ENCODE results near the gene PPOX.

The PPOX gene

GRCh38 chr1:161159087-161159912 lies 6.9 kb upstream of the PPOX start, which contains the start of gene USP21:
Gene USP21, plus strand, starts transcription at chr1:161159500. Its CDS starts 1,141 bp downstream, at chr1:161160641.
- no peak within 1 kb of the TSS for H2AFZ ChIP-seq (ENCODE audit: low read length)
- no peaks in the 10 kb centered on the region for H3K79me2 ChIP-seq (ENCODE audit: insufficient read depth, low read length)
- peak; percentile 47; the same call in 1 of the 2 replicates for TF ChIP-seq CTCF (IDR thresholded peaks at IDR 0.05; ENCODE audit: low read length)
- no peak for TF ChIP-seq EZH2 (IDR thresholded peaks at IDR 0.05; ENCODE audit: borderline replicate concordance, low read length)
- H3K36me3 ChIP-seq (ENCODE audit: insufficient read depth, low read length): peaks cover 43% of the 10 kb centered on the region; the same call in 1 of the 2 replicates
- H3K4me3 ChIP-seq (ENCODE audit: low read depth, low read length, poor library complexity, severe bottlenecking): peak within 1 kb of the TSS; percentile 89
- peaks cover 39% of the 10 kb centered on the region for H3K4me1 ChIP-seq (ENCODE audit: insufficient read depth, low read length, severe bottlenecking)
- H3K27ac ChIP-seq (ENCODE audit: low read depth, low read length, poor library complexity, severe bottlenecking): no peak within 1 kb of the TSS
- peak within 1 kb of the TSS; percentile 90 for H3K9ac ChIP-seq (ENCODE audit: low read length)
- no peaks in the 10 kb centered on the region for H3K9me3 ChIP-seq (ENCODE audit: low read length)
- no peaks in the 10 kb centered on the region for H4K20me1 ChIP-seq (ENCODE audit: insufficient read depth, low read length)
- peaks cover 4% of the 10 kb centered on the region; the same call in 1 of the 2 replicates for H3F3A ChIP-seq (ENCODE audit: insufficient read depth, low read length)
- H3K27me3 ChIP-seq (ENCODE audit: insufficient read depth, low read length): no peaks in the 10 kb centered on the region
- peak within 1 kb of the TSS; percentile 87 for H3K4me2 ChIP-seq (ENCODE audit: low read length)
- no peaks in the 10 kb centered on the region for H3K9me2 ChIP-seq (ENCODE audit: low read depth, low read length)

GRCh38 chr1:161159913-161160243 lies 6.3 kb upstream of the PPOX start:
- Histone ChIP-seq H3K4me1 (ENCODE audit: insufficient read depth, low read length, severe bottlenecking) (peaks cover 36% of the 10 kb centered on the region), H3K9me3 (ENCODE audit: low read length) (no peaks in the 10 kb centered on the region), H3K27ac (ENCODE audit: low read depth, low read length, poor library complexity, severe bottlenecking) (no peak overlapping the region), H2AFZ (ENCODE audit: low read length) (no peak overlapping the region), H3K4me2 (ENCODE audit: low read length) (peak overlapping the region; percentile 87), H3K27me3 (ENCODE audit: insufficient read depth, low read length) (no peaks in the 10 kb centered on the region), H3F3A (ENCODE audit: insufficient read depth, low read length) (peaks cover 4% of the 10 kb centered on the region; the same call in 1 of the 2 replicates), H3K4me3 (ENCODE audit: low read depth, low read length, poor library complexity, severe bottlenecking) (peak overlapping the region; percentile 89), H3K9me2 (ENCODE audit: low read depth, low read length) (no peaks in the 10 kb centered on the region), H3K79me2 (ENCODE audit: insufficient read depth, low read length) (no peaks in the 10 kb centered on the region), H3K36me3 (ENCODE audit: insufficient read depth, low read length) (peaks cover 49% of the 10 kb centered on the region; the same call in 1 of the 2 replicates), H3K9ac (ENCODE audit: low read length) (peak overlapping the region; percentile 90), H4K20me1 (ENCODE audit: insufficient read depth, low read length) (no peaks in the 10 kb centered on the region)
- TF ChIP-seq CTCF (IDR thresholded peaks at IDR 0.05; ENCODE audit: low read length) (no peak), EZH2 (IDR thresholded peaks at IDR 0.05; ENCODE audit: borderline replicate concordance, low read length) (no peak)

GRCh38 chr1:161160671-161161145 lies 5.5 kb upstream of the PPOX start:
- H3K9ac ChIP-seq (ENCODE audit: low read length): no peak overlapping the region
- H3K4me3 ChIP-seq (ENCODE audit: low read depth, low read length, poor library complexity, severe bottlenecking): no peak overlapping the region

More at GRCh38 chr1:161160671-161161145, 5.5 kb upstream of the PPOX start:
- Histone ChIP-seq H3K9me3 (ENCODE audit: low read length) (no peaks in the 10 kb centered on the region), H3K9me2 (ENCODE audit: low read depth, low read length) (no peaks in the 10 kb centered on the region), H3K27ac (ENCODE audit: low read depth, low read length, poor library complexity, severe bottlenecking) (no peak overlapping the region), H3K4me2 (ENCODE audit: low read length) (no peak overlapping the region), H4K20me1 (ENCODE audit: insufficient read depth, low read length) (no peaks in the 10 kb centered on the region), H3K79me2 (ENCODE audit: insufficient read depth, low read length) (no peaks in the 10 kb centered on the region), H3K36me3 (ENCODE audit: insufficient read depth, low read length) (peaks cover 51% of the 10 kb centered on the region; the same call in 1 of the 2 replicates), H3K4me1 (ENCODE audit: insufficient read depth, low read length, severe bottlenecking) (peaks cover 36% of the 10 kb centered on the region), H2AFZ (ENCODE audit: low read length) (no peak overlapping the region), H3K27me3 (ENCODE audit: insufficient read depth, low read length) (no peaks in the 10 kb centered on the region), H3F3A (ENCODE audit: insufficient read depth, low read length) (peaks cover 9% of the 10 kb centered on the region)
- TF ChIP-seq EZH2 (IDR thresholded peaks at IDR 0.05; ENCODE audit: borderline replicate concordance, low read length): no peak
- no peak for TF ChIP-seq CTCF (IDR thresholded peaks at IDR 0.05; ENCODE audit: low read length)

All from OCI-LY1 (cell line).